K562 (cell line): ENCODE measurements around the gene NET1. TPM values are rescaled to one million over a fixed set of nuclear protein-coding genes. Genes with fewer than 3 reads are reported as not detected.

Experiments used
- CBX2 ChIP-seq: fragments of 200-600 bp; sonication (generic); IDR thresholded peaks from one replicate; pipeline ENCODE4 v1.6.1; 2012; ENCODE audit warnings: mild to moderate bottlenecking, low read length, inconsistent platforms; ENCODE audit not compliant: insufficient read depth, poor library complexity, severe bottlenecking
- CHD1 ChIP-seq: fragments of 200-600 bp; sonication (generic); IDR thresholded peaks from one replicate; pipeline ENCODE4 v1.6.1; 2012; ENCODE audit warnings: mild to moderate bottlenecking, moderate library complexity, low read length, inconsistent platforms
- CREB5 ChIP-seq: fragments of 250-450 bp; sonication (Bioruptor Pico); IDR thresholded peaks from 2 replicates; pipeline ENCODE4 v1.5.0; 2020; ENCODE audit warnings: mild to moderate bottlenecking
- CUX1 ChIP-seq: fragments of 200-800 bp; sonication (Bioruptor generic); IDR thresholded peaks from 2 replicates; pipeline ENCODE4 v1.6.1; 2016; ENCODE audit warnings: missing genetic modification characterization, missing compliant biosample characterization
- ELF2 ChIP-seq: fragments of 250-450 bp; sonication (Bioruptor Pico); IDR thresholded peaks from 2 replicates; pipeline ENCODE4 v1.5.0; 2021; ENCODE audit warnings: mild to moderate bottlenecking
- GATAD2A ChIP-seq: fragments of 450-650 bp; IDR thresholded peaks from 2 replicates; pipeline ENCODE4 v1.6.1; 2017
- HBP1 ChIP-seq: fragments of 450-650 bp; formaldehyde crosslinking; IDR thresholded peaks from 2 replicates; pipeline ENCODE4 v1.4.0; 2022; ENCODE audit warnings: missing genetic modification characterization
- KLF6 ChIP-seq: fragments of 250-450 bp; sonication (Bioruptor Pico); IDR thresholded peaks from 2 replicates; pipeline ENCODE4 v1.4.0; 2020; ENCODE audit warnings: mild to moderate bottlenecking, moderate library complexity, borderline replicate concordance
- NR2C1 ChIP-seq, 2 experiments: fragments of 450-650 bp; IDR thresholded peaks; 2 replicates each; pipeline ENCODE4 v1.6.1; 2017; ENCODE audit warnings: mild to moderate bottlenecking in 2 of 2, antibody characterized with exemption in 1 of 2, inconsistent platforms in 1 of 2, missing compliant biosample characterization in 1 of 2, missing genetic modification characterization in 1 of 2
- RBBP5 ChIP-seq: fragments of 200-600 bp; sonication (generic); IDR thresholded peaks from 2 replicates; pipeline ENCODE4 v1.6.1; 2012; ENCODE audit warnings: borderline replicate concordance, mild to moderate bottlenecking, low read length, control low read depth, inconsistent platforms; ENCODE audit not compliant: insufficient read depth, poor library complexity, severe bottlenecking
- THRAP3 ChIP-seq: fragments of 450-650 bp; IDR thresholded peaks from 2 replicates; pipeline ENCODE4 v1.6.1; 2016; ENCODE audit warnings: mild to moderate bottlenecking, inconsistent platforms, borderline replicate concordance
- USF2 ChIP-seq: sonication (generic); formaldehyde crosslinking; IDR thresholded peaks from 2 replicates; pipeline ENCODE4 v1.5.0; 2020; ENCODE audit warnings: missing genetic modification reagents
- VEZF1 ChIP-seq: fragments of 200-800 bp; sonication (Bioruptor generic); IDR thresholded peaks from 2 replicates; pipeline ENCODE4 v1.6.1; 2017; ENCODE audit warnings: missing genetic modification characterization, missing compliant biosample characterization
- ZNF165 ChIP-seq: fragments of 250-450 bp; sonication (Bioruptor Pico); IDR thresholded peaks from 2 replicates; pipeline ENCODE4 v1.4.0; 2020; ENCODE audit warnings: borderline replicate concordance
- polyA plus RNA-seq, 8 experiments: library from polyadenylated mRNA; depleted of rRNA in 4 of 8; stranded (reverse) in 5 of 8; unstranded in 3 of 8; fragments of >200 nt; fragmentation: Nextera tagmentation in 2 of 8; fragmentation: Illumina TruSeq in 1 of 8; extraction: Ambion mirVana in 2 of 8; extraction: Trizol in 1 of 8; gene quantifications; 2 replicates each; pipeline versions ENCODE4 v1.2.1 to v1.2.3, GENCODE V29; 2011 to 2014; ENCODE audit warnings: inconsistent platforms in 1 of 8, missing spikeins in 1 of 8
- total RNA-seq, 7 experiments: library from RNA; depleted of rRNA in 6 of 7; stranded (reverse); fragments of >200 nt in 6 of 7; fragmentation: Illumina TruSeq in 2 of 7; extraction: Trizol in 2 of 7; gene quantifications; 2 replicates each; pipeline versions ENCODE4 v1.2.1 to v1.2.3, GENCODE V29; 2011 to 2021; ENCODE audit warnings: low replicate concordance in 1 of 7

Gene NET1
- total and polyA plus RNA-seq, 9 of the 15 experiments (the other 6 are each of a cell fraction or from before 2014, with no cell fraction given), result 47.4 to 258 (median 106) TPM

GRCh38 chr10:5480162-5480941 is 68.0 kb downstream of the NET1 start (continued):
- TF ChIP-seq CREB5 (0 out of 2 replicates have a peak, but pooled peaks have one; percentile 32), CBX2 (no peak), USF2 (0 out of 2 replicates have a peak, but pooled peaks have one; percentile 7), NR2C1 (IDR thresholded peaks at IDR 0.05) (peak; percentile 54), NR2C1 (tag; IDR thresholded peaks at IDR 0.05) (peak; percentile 66; the same call in 1 of the 2 replicates), HBP1 (CRISPR knock-in tag) (0 out of 2 replicates have a peak, but pooled peaks have one; percentile 53), GATAD2A (peak; percentile 70; the same call in 1 of the 2 replicates), RBBP5 (peak; percentile 7), CHD1 (peak; percentile 43), CUX1 (CRISPR knock-in tag) (no peak), ELF2 (CRISPR knock-in tag) (0 out of 2 replicates have a peak, but pooled peaks have one; percentile 32), KLF6 (CRISPR knock-in tag) (peak; percentile 14), VEZF1 (peak; percentile 90), THRAP3 (no peak), ZNF165 (CRISPR knock-in tag) (peak; percentile 83; the same call in 1 of the 2 replicates)
